Kidney (tissue), 14 donors: Measurements from ENCODE around the gene REEP6. TPM values are rescaled to one million over a fixed set of nuclear protein-coding genes. Genes with fewer than 3 reads are reported as not detected.

Source experiments
- DNase-seq, 5 donors: peaks; one replicate each; pipeline ENCODE4 v3.0.0-alpha.2; 2013 to 2020
- FAIRE-seq: peaks from 2 replicates; lab custom pipeline; 2012; peaks lifted over from hg19 to GRCh38; lab: Jason Lieb, UNC
- H3K27ac ChIP-seq, 2 donors: one replicate each; pipeline ENCODE4 v1.7.0; 2013; ENCODE audit warnings: low read depth in 2 of 2, low read length in 2 of 2, inconsistent platforms in 1 of 2
- H3K27me3 ChIP-seq: one replicate; pipeline ENCODE4 v1.7.1; 2013; ENCODE audit warnings: low read length, inconsistent platforms; ENCODE audit not compliant: control insufficient read depth, insufficient read depth
- H3K36me3 ChIP-seq, 3 donors: one replicate each; pipeline versions ENCODE4 v1.7.0 to v1.7.1; 2013; ENCODE audit warnings: low read length in 3 of 3, control low read depth in 1 of 3, inconsistent platforms in 1 of 3; ENCODE audit not compliant: insufficient read depth in 3 of 3, control insufficient read depth in 2 of 3
- H3K4me1 ChIP-seq, 3 donors: one replicate each; pipeline versions ENCODE4 v1.7.0 to v1.7.1; 2013; ENCODE audit warnings: low read length in 3 of 3, inconsistent platforms in 1 of 3, low read depth in 1 of 3; ENCODE audit not compliant: control insufficient read depth in 2 of 3, insufficient read depth in 2 of 3
- H3K4me3 ChIP-seq, 3 donors: one replicate each; pipeline versions ENCODE4 v1.7.0 to v1.8.1; 2013; ENCODE audit warnings: low read length in 3 of 3, control low read depth in 1 of 3, inconsistent platforms in 1 of 3
- H3K9ac ChIP-seq, 3 donors: one replicate each; pipeline versions ENCODE4 v1.7.0 to v1.7.1; 2013; ENCODE audit warnings: low read length in 3 of 3, control low read depth in 1 of 3, inconsistent platforms in 1 of 3
- H3K9me3 ChIP-seq, 3 donors: one replicate each; pipeline versions ENCODE4 v1.7.0 to v1.7.1; 2013; ENCODE audit warnings: low read length in 3 of 3, control low read depth in 1 of 3, inconsistent platforms in 1 of 3; ENCODE audit not compliant: control insufficient read depth in 2 of 3, insufficient read depth in 1 of 3
- CTCF ChIP-seq: IDR thresholded peaks from 3 replicates; pipeline ENCODE4 v1.5.1; 2012; ENCODE audit warnings: mild to moderate bottlenecking, moderate library complexity, borderline replicate concordance; ENCODE audit not compliant: insufficient read depth; ENCODE audit errors: extremely low read depth
- intact Hi-C: fragments of 100-400 bp; cut with DNase I; formaldehyde crosslinking; loops from one replicate; pipeline ENCODE4 v1.11.1; 2022
- polyA plus RNA-seq: library from polyadenylated mRNA; stranded (reverse); fragments of 350-450 nt; fragmentation: Illumina TruSeq; extraction: RNeasy Lipid Tissue Mini Kit (QIAGEN cat#74804); gene quantifications from one replicate; pipeline ENCODE4 v1.2.3, GENCODE V29; 2014; ENCODE audit warnings: low read depth, low replicate concordance; ENCODE audit not compliant: insufficient read depth
- total RNA-seq: library from RNA; stranded (reverse); fragmentation: NEBNext Ultra II Directional; extraction: Animal tissue kit (Norgen Biotek cat#: 25700); gene quantifications from one replicate; pipeline ENCODE4 v1.2.1, GENCODE V29; 2021
- donor health status: control.
- donor health status: control.
- donor health status: control.
- donor health status: control.
- donor health status: control.
- donor health status: DM: yes; HTN: yes; CAD: no.
- donor health status: Normal renal cell carcinoma (clear cell type).

REEP6 gene
- total and polyA plus RNA-seq, 2 donors from 2014 or later: 9.6 to 60.0 TPM

- peaks cover 25% of the 10 kb centered on the region for H3K27me3 ChIP-seq
- peak in 1 of 5 donors; percentile 71 for DNase-seq
- H3K4me1 ChIP-seq: no peaks in the 10 kb centered on the region
These were observed 39.9 kb upstream of the REEP6 start for GRCh38 chr19:1450735-1451731.

GRCh38 chr19:1451916-1452801 lies 38.8 kb upstream of the REEP6 start:
- no peak overlapping the region for H3K9ac ChIP-seq
- no peaks in the 10 kb centered on the region for H3K9me3 ChIP-seq
- no peak for TF ChIP-seq CTCF
- H3K4me1 ChIP-seq: no peaks in the 10 kb centered on the region
- intact Hi-C loops: no loop called here
- H3K36me3 ChIP-seq: no peaks in the 10 kb centered on the region
- H3K4me3 ChIP-seq: no peak overlapping the region
- peaks cover 29% of the 10 kb centered on the region for H3K27me3 ChIP-seq
- H3K27ac ChIP-seq: no peak overlapping the region
- peak in 2 of 5 donors; percentile 63 to 70 for DNase-seq
- FAIRE-seq: no peak

More at GRCh38 chr19:1450735-1451731, 39.9 kb upstream of the REEP6 start:
- TF ChIP-seq CTCF: no peak
- Histone ChIP-seq H3K9me3 (no peaks in the 10 kb centered on the region), H3K4me3 (no peak overlapping the region), H3K36me3 (no peaks in the 10 kb centered on the region), H3K27ac (no peak overlapping the region), H3K9ac (no peak overlapping the region)
- FAIRE-seq: no peak
- intact Hi-C loops: no loop called here

GRCh38 chr19:1452802-1453524 lies 38.0 kb upstream of the REEP6 start:
- FAIRE-seq: no peak
- intact Hi-C loops: no loop called here
- no peak for TF ChIP-seq CTCF
- H3K9me3 ChIP-seq: no peaks in the 10 kb centered on the region
- H3K9ac ChIP-seq: no peak overlapping the region
- H3K4me1 ChIP-seq: no peaks in the 10 kb centered on the region
- H3K27ac ChIP-seq: no peak overlapping the region
- H3K4me3 ChIP-seq: no peak overlapping the region
- DNase-seq: no peak
- H3K27me3 ChIP-seq: peaks cover 32% of the 10 kb centered on the region
- H3K36me3 ChIP-seq: no peaks in the 10 kb centered on the region
